ENCODE data around the gene ALPK3.

ALPK3 gene

DNA sequence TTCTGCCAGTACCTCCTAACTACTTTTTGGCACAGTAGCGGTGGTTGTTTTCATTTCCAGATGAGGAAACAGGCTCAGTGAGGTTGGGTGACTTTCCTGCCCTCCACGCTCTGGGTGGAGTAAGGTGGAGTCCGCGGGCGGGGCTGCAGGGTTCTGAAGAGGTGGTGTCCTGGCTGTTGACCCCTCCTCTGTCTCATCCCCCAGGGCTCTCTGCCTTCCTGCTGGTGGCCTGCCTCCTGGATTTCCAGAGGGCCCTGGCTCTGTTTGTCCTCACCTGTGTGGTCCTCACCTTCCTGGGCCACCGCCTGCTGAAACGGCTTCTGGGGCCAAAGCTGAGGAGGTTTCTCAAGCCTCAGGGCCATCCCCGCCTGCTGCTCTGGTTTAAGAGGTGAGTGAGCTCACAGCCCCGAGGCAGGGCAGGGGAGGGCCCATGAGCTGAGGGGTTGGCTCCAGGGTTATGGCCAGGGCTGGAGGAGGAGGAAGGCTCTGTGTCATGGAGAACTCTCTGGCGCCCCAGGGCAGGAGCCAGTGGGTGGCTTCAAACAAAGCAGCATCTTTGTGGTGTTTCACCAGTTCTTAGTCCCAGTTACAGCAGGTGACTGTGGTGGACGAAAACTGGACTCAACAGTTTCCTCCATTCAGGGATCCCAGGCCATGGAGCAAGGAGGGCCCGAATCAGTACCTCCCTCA is 77.7 kb downstream of the ALPK3 start:
- DNase-seq (ENCODE audit: low read depth, low spot score), result no peak
- in situ Hi-C loops (cut with HindIII; ENCODE audit: low sequenced_read_pairs), result no loop called here
- no peak overlapping the region for H3K4me3 ChIP-seq (ENCODE audit: low read depth, low read length)
- TF ChIP-seq, protein P1, sequence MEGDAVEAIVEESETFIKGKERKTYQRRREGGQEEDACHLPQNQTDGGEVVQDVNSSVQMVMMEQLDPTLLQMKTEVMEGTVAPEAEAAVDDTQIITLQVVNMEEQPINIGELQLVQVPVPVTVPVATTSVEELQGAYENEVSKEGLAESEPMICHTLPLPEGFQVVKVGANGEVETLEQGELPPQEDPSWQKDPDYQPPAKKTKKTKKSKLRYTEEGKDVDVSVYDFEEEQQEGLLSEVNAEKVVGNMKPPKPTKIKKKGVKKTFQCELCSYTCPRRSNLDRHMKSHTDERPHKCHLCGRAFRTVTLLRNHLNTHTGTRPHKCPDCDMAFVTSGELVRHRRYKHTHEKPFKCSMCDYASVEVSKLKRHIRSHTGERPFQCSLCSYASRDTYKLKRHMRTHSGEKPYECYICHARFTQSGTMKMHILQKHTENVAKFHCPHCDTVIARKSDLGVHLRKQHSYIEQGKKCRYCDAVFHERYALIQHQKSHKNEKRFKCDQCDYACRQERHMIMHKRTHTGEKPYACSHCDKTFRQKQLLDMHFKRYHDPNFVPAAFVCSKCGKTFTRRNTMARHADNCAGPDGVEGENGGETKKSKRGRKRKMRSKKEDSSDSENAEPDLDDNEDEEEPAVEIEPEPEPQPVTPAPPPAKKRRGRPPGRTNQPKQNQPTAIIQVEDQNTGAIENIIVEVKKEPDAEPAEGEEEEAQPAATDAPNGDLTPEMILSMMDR (IDR thresholded peaks at IDR 0.05; ENCODE audit: low read depth, low read length), result no peak

DNA sequence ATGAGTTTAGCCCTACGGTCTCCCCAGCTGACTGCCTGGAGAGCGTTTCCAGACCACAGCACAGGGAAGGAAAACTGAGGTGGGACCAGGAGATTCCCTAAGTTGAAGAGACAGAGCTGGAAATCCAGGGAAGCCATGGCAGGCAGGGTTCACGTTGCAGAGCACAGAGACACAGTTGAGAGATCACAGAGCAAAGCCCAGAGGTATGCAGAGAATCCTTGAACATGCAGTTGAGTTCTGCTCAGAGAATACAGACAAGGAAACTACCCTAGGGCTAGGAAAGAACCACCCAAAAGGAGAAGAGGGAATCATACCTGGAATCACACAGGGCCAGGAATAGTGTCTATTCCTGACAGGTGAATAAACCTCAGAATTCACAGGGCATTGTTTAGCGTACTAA is 81.6 kb downstream of the ALPK3 start:
- DNase-seq (ENCODE audit: low read depth, low spot score), result no peak
- TF ChIP-seq, protein P1 (IDR thresholded peaks at IDR 0.05; ENCODE audit: low read depth, low read length), result no peak
- in situ Hi-C loops (cut with HindIII; ENCODE audit: low sequenced_read_pairs), result no loop called here
- H3K4me3 ChIP-seq (ENCODE audit: low read depth, low read length), result no peak overlapping the region

DNA sequence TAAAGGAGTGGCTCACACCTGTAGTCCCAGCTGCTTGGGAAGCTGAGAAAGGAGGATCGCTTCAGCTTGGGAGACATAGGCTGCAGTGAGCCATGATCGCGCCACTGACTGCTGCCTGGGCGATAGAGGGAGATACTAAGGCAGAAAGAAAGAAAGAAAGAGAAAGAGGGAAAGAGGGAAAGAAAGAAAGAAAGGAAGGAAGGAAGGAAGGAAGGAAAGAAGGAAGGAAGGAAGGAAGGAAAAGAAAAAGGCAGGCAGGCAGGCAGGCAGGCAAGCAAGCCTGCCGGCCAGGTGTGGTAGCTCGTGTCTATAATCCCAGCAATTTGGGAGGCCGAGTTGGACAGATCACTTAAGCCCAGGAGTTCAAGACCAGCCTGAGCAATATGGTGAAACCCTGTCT is 82.6 kb downstream of the ALPK3 start:
- no peak overlapping the region for H3K4me3 ChIP-seq (ENCODE audit: low read depth, low read length)
- TF ChIP-seq, protein P1 (IDR thresholded peaks at IDR 0.05; ENCODE audit: low read depth, low read length), result no peak
- no peak for DNase-seq (ENCODE audit: low read depth, low spot score)
- in situ Hi-C loops (cut with HindIII; ENCODE audit: low sequenced_read_pairs), result no loop called here

DNA sequence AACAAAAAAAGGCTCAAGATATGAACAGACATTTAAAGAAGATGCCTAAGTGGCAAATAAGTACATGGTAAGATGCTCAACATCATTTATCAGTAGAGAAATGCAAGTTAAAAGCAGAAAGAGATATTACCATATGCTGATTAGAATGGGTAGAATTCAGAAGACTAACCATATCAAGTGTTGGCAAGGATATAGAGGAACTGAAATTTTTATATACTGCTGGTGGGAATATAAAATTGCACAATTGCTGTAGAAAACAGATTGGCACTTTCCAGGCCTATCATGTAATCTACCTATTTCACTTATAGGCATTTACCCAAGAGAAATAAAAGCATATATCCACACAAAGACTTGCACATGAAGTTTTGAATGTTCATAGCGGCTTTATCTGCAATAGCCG is 84.4 kb downstream of the ALPK3 start:
- no peak overlapping the region for H3K4me3 ChIP-seq (ENCODE audit: low read depth, low read length)
- in situ Hi-C loops (cut with HindIII; ENCODE audit: low sequenced_read_pairs), result no loop called here
- TF ChIP-seq, protein P1 (IDR thresholded peaks at IDR 0.05; ENCODE audit: low read depth, low read length), result no peak
- no peak for DNase-seq (ENCODE audit: low read depth, low spot score)

DNA sequence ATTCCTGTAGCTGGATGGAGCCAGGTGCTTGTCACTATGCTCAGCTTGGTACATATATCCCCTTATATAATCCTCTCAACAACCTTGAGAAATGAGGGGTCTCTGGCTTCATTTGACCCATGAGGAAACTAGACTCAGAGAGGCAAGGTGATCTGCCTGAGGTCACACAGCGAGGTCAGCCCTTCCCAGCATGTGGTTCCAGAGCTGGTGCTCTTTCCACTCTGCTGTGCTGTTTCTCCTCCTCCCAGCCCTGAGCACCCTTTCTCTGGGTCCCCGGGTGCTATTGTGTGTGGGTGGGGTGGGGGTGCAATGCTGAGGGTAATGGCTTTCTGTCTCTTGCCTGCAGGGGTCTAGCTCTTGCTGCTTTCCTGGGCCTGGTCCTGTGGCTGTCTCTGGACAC is 86.6 kb downstream of the ALPK3 start:
- in situ Hi-C loops (cut with HindIII; ENCODE audit: low sequenced_read_pairs), result no loop called here

DNA sequence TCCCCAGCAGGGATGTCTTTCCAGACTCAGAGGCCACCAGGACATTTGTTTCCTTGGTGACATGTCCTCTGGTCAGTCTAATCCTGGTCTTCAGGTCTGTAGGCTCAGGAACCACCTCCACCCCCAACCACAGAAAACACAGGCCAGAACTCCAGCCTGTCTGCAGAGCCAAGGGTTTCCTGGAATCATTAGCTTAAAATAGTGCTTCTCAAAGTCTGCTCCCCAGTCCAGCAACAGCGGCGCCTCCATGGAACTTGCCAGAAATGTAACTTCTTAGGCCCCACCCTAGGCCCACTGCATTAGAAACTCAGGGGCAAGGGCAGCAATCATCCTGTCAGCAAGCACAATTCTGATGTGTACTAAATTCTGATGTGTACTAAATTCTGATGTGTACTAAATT is 87.3 kb downstream of the ALPK3 start:
- H3K4me3 ChIP-seq (ENCODE audit: low read depth, low read length), result no peak overlapping the region
- TF ChIP-seq, protein P1 (IDR thresholded peaks at IDR 0.05; ENCODE audit: low read depth, low read length), result no peak
- no peak for DNase-seq (ENCODE audit: low read depth, low spot score)
- in situ Hi-C loops (cut with HindIII; ENCODE audit: low sequenced_read_pairs), result no loop called here

More for the DNA sequence above, 86.6 kb downstream of the ALPK3 start:
- no peak overlapping the region for H3K4me3 ChIP-seq (ENCODE audit: low read depth, low read length)
- no peak for DNase-seq (ENCODE audit: low read depth, low spot score)
- TF ChIP-seq, protein P1 (IDR thresholded peaks at IDR 0.05; ENCODE audit: low read depth, low read length), result no peak
